Measurements from ENCODE around the gene MAP3K3. TPM values are rescaled to one million over a fixed set of nuclear protein-coding genes. Genes with fewer than 3 reads are reported as not detected.

Gene MAP3K3
- total and polyA plus RNA-seq, 2 donors (not counting 3 experiments of a cell fraction or from before 2014, with no cell fraction given), result 56.6 to 81.0 TPM

- ChIA-PET POLR2A (no interaction called here), CTCF (interaction anchor here (1.2 to 1.5 kb wide), 2 partner anchors 8 to 12 kb away, joined by 3 to 4 read pairs; no protein-coding TSS in a partner anchor)
- no peak for FAIRE-seq
- H3K36me3 ChIP-seq (ENCODE audit: control insufficient read depth in 2 of 2, extremely low read depth in 1 of 2, insufficient read depth in 2 of 2, low read length in 2 of 2), result peaks cover 9 to 64% of the 10 kb centered on the region in 2 experiments
- no peak overlapping the region for H3K4me3 ChIP-seq (replicated peaks in 1 of 3; ENCODE audit: insufficient read depth in 1 of 3, low read depth in 1 of 3, low read length in 3 of 3)
- no peak overlapping the region for H3K9ac ChIP-seq (replicated peaks; ENCODE audit: extremely low read depth, insufficient read depth, low read length)
- H3K9me3 ChIP-seq (replicated peaks; ENCODE audit: control insufficient read depth, insufficient read depth, low read length), result no peaks in the 10 kb centered on the region
- no peak for TF ChIP-seq GATA2 (IDR thresholded peaks at IDR 0.05; ENCODE audit: insufficient read depth, insufficient read length, low read depth, low read length)
- TF ChIP-seq MAX (IDR thresholded peaks at IDR 0.05; ENCODE audit: insufficient read depth, insufficient read length), result no peak
- TF ChIP-seq JUN (IDR thresholded peaks at IDR 0.05; ENCODE audit: borderline replicate concordance, insufficient read depth, insufficient read length, low read depth), result no peak
- TF ChIP-seq MYC (IDR thresholded peaks at IDR 0.05; ENCODE audit: low read depth, low read length), result no peak
- no peak for TF ChIP-seq POLR2AphosphoS5 (IDR thresholded peaks at IDR 0.05; ENCODE audit: insufficient read depth, low read depth, low read length)
- no peak for TF ChIP-seq POLR2A (IDR thresholded peaks at IDR 0.05; ENCODE audit: low read depth, low read length)
- no peak for TF ChIP-seq CTCF (IDR thresholded peaks at IDR 0.05; ENCODE audit: extremely low read depth in 1 of 2, insufficient read depth in 1 of 2, low read depth in 1 of 2, low read length in 2 of 2)
- TF ChIP-seq EZH2 (IDR thresholded peaks at IDR 0.05; ENCODE audit: borderline replicate concordance, low read depth, low read length, severe bottlenecking), result no peak
- no peak for TF ChIP-seq FOS (IDR thresholded peaks at IDR 0.05; ENCODE audit: borderline replicate concordance, insufficient read depth, low read length)
- H3K9me1 ChIP-seq (replicated peaks; ENCODE audit: control insufficient read depth, extremely low read depth, insufficient read depth, low read length), result no peaks in the 10 kb centered on the region
- BruUV-seq (replicated peaks), result no TSS peak
- no peak overlapping the region for H3K27ac ChIP-seq (ENCODE audit: insufficient read depth, low read depth, low read length)
- H3K79me2 ChIP-seq (ENCODE audit: control insufficient read depth, insufficient read depth, low read length), result no peaks in the 10 kb centered on the region
- intact Hi-C loops (cut with micrococcal nuclease), result no loop called here
- H3K27me3 ChIP-seq (ENCODE audit: control insufficient read depth in 2 of 2, insufficient read depth in 2 of 2, low read length in 2 of 2), result no peaks in the 10 kb centered on the region
- no peak for DNase-seq (ENCODE audit: low read depth, low spot score)
- H3K4me2 ChIP-seq (ENCODE audit: insufficient read depth, low read length), result no peak overlapping the region
- dilution Hi-C loops (cut with MboI; ENCODE audit: extremely low pct_ligation_motif_present, low sequenced_read_pairs), result no loop called here
- no peaks in the 10 kb centered on the region for H4K20me1 ChIP-seq (replicated peaks; ENCODE audit: control insufficient read depth, extremely low read depth, insufficient read depth, low read length)
- H3K4me1 ChIP-seq (ENCODE audit: control insufficient read depth, extremely low read depth, insufficient read depth, low read length), result no peaks in the 10 kb centered on the region
- H2AFZ ChIP-seq (ENCODE audit: low read depth, low read length), result no peak overlapping the region
Observed at GRCh38 chr17:63689479-63689878, 67.3 kb downstream of the MAP3K3 start.
